ENCODE data around the gene PVALEF. TPM values are rescaled to one million over a fixed set of nuclear protein-coding genes. Genes with fewer than 3 reads are reported as not detected.
A peak's percentile ranks its signal among the peaks of the same experiment; 100 is the strongest.

The PVALEF gene
- total and polyA plus RNA-seq, 2 of the 13 experiments (the other 11 are each of a cell fraction or from before 2014, with no cell fraction given): 0.18 TPM

DNA sequence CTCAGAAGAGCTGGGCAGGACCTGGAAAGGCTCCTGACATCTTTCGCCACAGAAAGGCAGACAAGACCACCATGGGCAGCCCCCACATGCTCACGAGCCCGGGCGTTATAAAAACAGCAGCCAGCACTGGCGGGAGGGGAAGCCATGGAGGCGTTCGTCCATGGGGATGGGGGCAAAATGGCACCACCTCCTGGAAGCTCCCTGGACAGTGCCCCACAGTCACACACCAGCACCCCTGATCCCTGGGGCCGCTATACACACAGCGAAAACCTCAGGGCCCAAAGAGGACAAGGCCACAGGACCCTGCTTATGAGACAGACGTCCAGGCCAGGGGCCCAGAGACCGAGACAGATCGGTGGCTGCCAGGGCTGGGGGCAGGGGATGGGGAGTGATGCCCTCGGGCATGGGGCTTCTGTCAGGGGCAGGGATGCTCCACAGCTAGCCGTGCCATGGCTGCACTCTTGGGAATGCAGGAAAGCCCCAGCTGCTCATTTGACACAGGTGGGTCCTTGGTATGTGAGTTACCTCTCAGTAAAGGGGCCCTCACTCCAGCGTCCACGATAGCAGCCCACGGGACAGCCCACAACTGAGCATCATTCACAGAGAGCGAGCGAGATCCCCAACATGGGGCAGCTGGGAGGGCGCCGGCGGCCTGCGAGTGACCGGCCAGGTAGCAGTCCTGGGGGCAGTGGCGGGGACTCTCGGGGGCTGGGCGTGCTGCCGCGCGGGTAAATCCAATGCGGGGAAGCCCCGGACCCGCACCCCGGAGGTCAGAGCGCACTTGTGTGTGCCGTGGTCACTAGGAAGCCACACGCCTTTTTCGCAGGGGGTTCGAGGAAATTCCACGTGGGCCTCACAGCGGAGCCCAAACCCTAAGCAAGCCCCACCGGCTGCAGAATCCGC is 6.4 kb upstream of the PVALEF start:
- POLR2A ChIA-PET: no interaction called here
- Histone ChIP-seq H2AFZ (ENCODE audit: low read length) (no peak overlapping the region), H3K4me3 (replicated peaks in 1 of 3; ENCODE audit: insufficient read depth in 1 of 3, low read depth in 2 of 3, low read length in 3 of 3) (no peak overlapping the region), H3K27me3 (ENCODE audit: control insufficient read depth in 1 of 2, insufficient read depth in 2 of 2, low read length in 2 of 2) (no peaks in the 10 kb centered on the region), H3K4me1 (ENCODE audit: insufficient read depth, low read length) (peaks cover 9% of the 10 kb centered on the region; the same call in 1 of the 2 replicates), H3K4me2 (ENCODE audit: low read depth, low read length) (no peak overlapping the region), H3K9me3 (ENCODE audit: low read length) (no peaks in the 10 kb centered on the region), H3K36me3 (replicated peaks in 1 of 2; ENCODE audit: control insufficient read depth in 1 of 2, insufficient read depth in 2 of 2, low read length in 2 of 2) (no peaks in the 10 kb centered on the region), H3K27ac (ENCODE audit: extremely low read length, insufficient read depth, low read length) (no peak overlapping the region), H3K79me2 (ENCODE audit: insufficient read depth, low read length) (no peaks in the 10 kb centered on the region), H4K20me1 (ENCODE audit: insufficient read depth, low read length) (no peaks in the 10 kb centered on the region), H3K9ac (ENCODE audit: insufficient read depth, low read depth, low read length) (no peak overlapping the region)
- no peak for FAIRE-seq
- in situ Hi-C loops (cut with HindIII; ENCODE audit: extremely low pct_ligation_motif_present, low pct_unique_long_range_greater_than_20kb) (no loop called here), intact Hi-C loops (cut with micrococcal nuclease; ENCODE audit: unreplicated experiment) (no loop called here)
- no peak for DNase-seq (ENCODE audit: low spot score)
- ATAC-seq: no peak
- 84% methylated on average over 39 of the region's 43 CpGs for WGBS (ENCODE audit: low lambda C conversion rate)
- TF ChIP-seq CBX5 (CRISPR knock-in tag; IDR thresholded peaks at IDR 0.05; ENCODE audit: borderline replicate concordance): no peak
- TF ChIP-seq ZBTB42 (CRISPR knock-in tag; IDR thresholded peaks at IDR 0.05): no peak
- TF ChIP-seq FOXJ3 (CRISPR knock-in tag; IDR thresholded peaks at IDR 0.05; ENCODE audit: borderline replicate concordance): no peak
- TF ChIP-seq YEATS2 (CRISPR knock-in tag; IDR thresholded peaks at IDR 0.05; ENCODE audit: borderline replicate concordance): no peak
- peak; percentile 71; the same call in 1 of the 2 replicates for TF ChIP-seq AKAP8 (CRISPR knock-in tag; IDR thresholded peaks at IDR 0.05)
- TF ChIP-seq, protein P1, sequence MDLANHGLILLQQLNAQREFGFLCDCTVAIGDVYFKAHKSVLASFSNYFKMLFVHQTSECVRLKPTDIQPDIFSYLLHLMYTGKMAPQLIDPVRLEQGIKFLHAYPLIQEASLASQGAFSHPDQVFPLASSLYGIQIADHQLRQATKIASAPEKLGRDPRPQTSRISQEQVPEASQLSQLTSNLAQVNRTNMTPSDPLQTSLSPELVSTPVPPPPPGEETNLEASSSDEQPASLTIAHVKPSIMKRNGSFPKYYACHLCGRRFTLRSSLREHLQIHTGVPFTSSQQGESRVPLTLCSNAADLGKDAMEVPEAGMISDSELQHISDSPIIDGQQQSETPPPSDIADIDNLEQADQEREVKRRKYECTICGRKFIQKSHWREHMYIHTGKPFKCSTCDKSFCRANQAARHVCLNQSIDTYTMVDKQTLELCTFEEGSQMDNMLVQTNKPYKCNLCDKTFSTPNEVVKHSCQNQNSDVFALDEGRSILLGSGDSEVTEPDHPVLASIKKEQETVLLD (CRISPR knock-in tag; IDR thresholded peaks at IDR 0.05; ENCODE audit: low read depth): no peak
- no peak for TF ChIP-seq GTF2F1 (IDR thresholded peaks at IDR 0.05; ENCODE audit: low read length)
- CTCF ChIA-PET (ENCODE audit: low intra/inter-chr PET ratio, low total read pairs): no interaction called here
- BruUV-seq (replicated peaks): no TSS peak
